ENCODE measurements around the gene TAGLN. TPM values are rescaled to one million over a fixed set of nuclear protein-coding genes. Genes with fewer than 3 reads are reported as not detected.

TAGLN gene
- polyA plus RNA-seq, 3 donors = 3.6 to 113 (median 4.0) TPM

DNA sequence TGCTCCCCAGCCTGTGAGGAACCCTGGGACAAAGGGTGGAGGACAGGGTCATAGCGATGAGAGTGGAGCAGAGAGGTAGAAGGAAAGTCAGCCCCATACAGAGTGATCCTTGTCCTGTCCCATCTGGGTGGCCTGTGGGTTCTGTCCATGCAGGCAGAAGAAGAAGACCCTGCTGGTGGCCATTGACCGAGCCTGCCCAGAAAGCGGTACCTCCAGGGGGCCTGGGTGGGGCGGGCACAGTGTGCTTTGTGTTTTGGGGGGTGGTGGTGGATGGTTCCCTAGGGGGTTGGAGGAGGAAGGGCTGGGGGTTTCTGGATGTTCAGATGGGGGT lies 12.8 kb upstream of the TAGLN start:
- H3K4me3 Mint-ChIP-seq = peak overlapping the region; percentile 62 to 78
- peak overlapping the region; percentile 60 for H3K9ac ChIP-seq (ENCODE audit: insufficient read depth, low read length, poor library complexity, severe bottlenecking)
- 100% methylated on average over 3 of the region's 4 CpGs for WGBS (ENCODE audit: insufficient coverage)
- peak overlapping the region in 6 of 7 donors; percentile 86 to 98 (median 94) for H3K27ac Mint-ChIP-seq
- DNase-seq = no peak
- H3K27ac ChIP-seq (ENCODE audit: low read depth in 1 of 2, low read length in 2 of 2) = peak overlapping the region; percentile 90 to 92
- H3K9me3 ChIP-seq (replicated peaks in 1 of 2; ENCODE audit: control insufficient read depth in 1 of 2, insufficient read depth in 1 of 2, low read length in 2 of 2) = no peaks in the 10 kb centered on the region
- H3K4me1 Mint-ChIP-seq = peaks cover 59% of the 10 kb centered on the region
- peaks cover 61 to 90% of the 10 kb centered on the region in 2 donors for H3K36me3 Mint-ChIP-seq
- H2AFZ ChIP-seq (ENCODE audit: insufficient read depth, low read depth, low read length, poor library complexity, severe bottlenecking) = no peak overlapping the region
- H3K9me3 Mint-ChIP-seq = no peaks in the 10 kb centered on the region
- H3K4me2 ChIP-seq (replicated peaks; ENCODE audit: extremely low read depth, low read length, poor library complexity, severe bottlenecking) = peak overlapping the region; percentile 69
- H3K4me1 ChIP-seq (ENCODE audit: control insufficient read depth in 1 of 2, insufficient read depth in 2 of 2, low read length in 2 of 2) = peaks cover 63 to 69% of the 10 kb centered on the region in 2 donors
- H3K27me3 Mint-ChIP-seq (ENCODE audit: low read depth in 3 of 3) = peaks cover 0 to 5% (median 2%) of the 10 kb centered on the region in 3 donors
- intact Hi-C loops (cut with micrococcal nuclease) = no loop called here
- no peaks in the 10 kb centered on the region for H3K27me3 ChIP-seq (ENCODE audit: control insufficient read depth in 2 of 2, insufficient read depth in 2 of 2, low read length in 2 of 2)
- H3K79me2 ChIP-seq (ENCODE audit: insufficient read depth, low read length) = peaks cover 18% of the 10 kb centered on the region
- peaks cover 46 to 56% of the 10 kb centered on the region in 2 donors for H3K36me3 ChIP-seq (replicated peaks in 1 of 2; ENCODE audit: control insufficient read depth in 1 of 2, insufficient read depth in 2 of 2, low read length in 2 of 2)
- TF ChIP-seq, protein P1, sequence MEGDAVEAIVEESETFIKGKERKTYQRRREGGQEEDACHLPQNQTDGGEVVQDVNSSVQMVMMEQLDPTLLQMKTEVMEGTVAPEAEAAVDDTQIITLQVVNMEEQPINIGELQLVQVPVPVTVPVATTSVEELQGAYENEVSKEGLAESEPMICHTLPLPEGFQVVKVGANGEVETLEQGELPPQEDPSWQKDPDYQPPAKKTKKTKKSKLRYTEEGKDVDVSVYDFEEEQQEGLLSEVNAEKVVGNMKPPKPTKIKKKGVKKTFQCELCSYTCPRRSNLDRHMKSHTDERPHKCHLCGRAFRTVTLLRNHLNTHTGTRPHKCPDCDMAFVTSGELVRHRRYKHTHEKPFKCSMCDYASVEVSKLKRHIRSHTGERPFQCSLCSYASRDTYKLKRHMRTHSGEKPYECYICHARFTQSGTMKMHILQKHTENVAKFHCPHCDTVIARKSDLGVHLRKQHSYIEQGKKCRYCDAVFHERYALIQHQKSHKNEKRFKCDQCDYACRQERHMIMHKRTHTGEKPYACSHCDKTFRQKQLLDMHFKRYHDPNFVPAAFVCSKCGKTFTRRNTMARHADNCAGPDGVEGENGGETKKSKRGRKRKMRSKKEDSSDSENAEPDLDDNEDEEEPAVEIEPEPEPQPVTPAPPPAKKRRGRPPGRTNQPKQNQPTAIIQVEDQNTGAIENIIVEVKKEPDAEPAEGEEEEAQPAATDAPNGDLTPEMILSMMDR (IDR thresholded peaks at IDR 0.05) = no peak
- H4K20me1 ChIP-seq (ENCODE audit: insufficient read depth, low read length) = no peaks in the 10 kb centered on the region
- peak overlapping the region in 2 of 3 experiments; percentile 4 to 69 for H3K4me3 ChIP-seq (replicated peaks in 1 of 3; ENCODE audit: low read depth in 2 of 3, low read length in 3 of 3)

DNA sequence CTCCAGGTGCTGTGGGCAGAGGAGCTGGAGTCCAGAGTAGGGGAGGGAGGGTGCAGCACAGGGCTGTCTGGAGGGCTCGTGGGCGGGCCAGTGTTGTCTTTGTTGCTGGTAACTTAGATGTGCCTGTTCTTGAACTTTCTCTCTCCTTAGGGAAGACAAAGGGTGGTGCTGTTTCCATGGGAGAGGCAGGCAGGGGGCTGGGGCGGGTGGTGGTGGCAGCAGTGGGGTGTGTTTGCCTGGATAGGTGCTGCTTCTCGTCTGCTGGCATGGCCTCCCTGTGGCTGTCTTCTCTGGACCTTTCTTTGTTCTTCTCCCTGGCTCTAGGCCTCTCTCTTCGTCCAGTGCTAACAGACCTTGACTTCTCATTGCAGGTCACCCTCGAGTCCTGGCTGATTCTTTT lies 12.2 kb upstream of the TAGLN start:
- Mint-ChIP-seq H3K4me1 (peaks cover 59% of the 10 kb centered on the region), H3K36me3 (peaks cover 64 to 91% of the 10 kb centered on the region in 2 donors), H3K4me3 (peak overlapping the region; percentile 62 to 78), H3K27ac (peak overlapping the region; percentile 17 to 98 (median 92)), H3K27me3 (ENCODE audit: low read depth in 3 of 3) (peaks cover 0 to 3% (median 2%) of the 10 kb centered on the region in 3 donors), H3K9me3 (no peaks in the 10 kb centered on the region)
- no peak overlapping the region for H2AFZ ChIP-seq (ENCODE audit: insufficient read depth, low read depth, low read length, poor library complexity, severe bottlenecking)
- peak overlapping the region in 2 of 3 experiments; percentile 4 to 69 for H3K4me3 ChIP-seq (replicated peaks in 1 of 3; ENCODE audit: low read depth in 2 of 3, low read length in 3 of 3)
- peaks cover 18% of the 10 kb centered on the region for H3K79me2 ChIP-seq (ENCODE audit: insufficient read depth, low read length)
- H3K9ac ChIP-seq (ENCODE audit: insufficient read depth, low read length, poor library complexity, severe bottlenecking) = peak overlapping the region; percentile 60
- peak overlapping the region; percentile 90 to 92 for H3K27ac ChIP-seq (ENCODE audit: low read depth in 1 of 2, low read length in 2 of 2)
- no peak for DNase-seq
- WGBS (ENCODE audit: insufficient coverage) = 81% methylated on average over 5 of the region's 6 CpGs
- TF ChIP-seq, protein P1 (IDR thresholded peaks at IDR 0.05) = no peak
- no peaks in the 10 kb centered on the region for H4K20me1 ChIP-seq (ENCODE audit: insufficient read depth, low read length)
- intact Hi-C loops (cut with micrococcal nuclease) = no loop called here
- peak overlapping the region; percentile 69 for H3K4me2 ChIP-seq (replicated peaks; ENCODE audit: extremely low read depth, low read length, poor library complexity, severe bottlenecking)
- H3K36me3 ChIP-seq (replicated peaks in 1 of 2; ENCODE audit: control insufficient read depth in 1 of 2, insufficient read depth in 2 of 2, low read length in 2 of 2) = peaks cover 48 to 56% of the 10 kb centered on the region in 2 donors
- peaks cover 60 to 65% of the 10 kb centered on the region in 2 donors for H3K4me1 ChIP-seq (ENCODE audit: control insufficient read depth in 1 of 2, insufficient read depth in 2 of 2, low read length in 2 of 2)
- no peaks in the 10 kb centered on the region for H3K9me3 ChIP-seq (replicated peaks in 1 of 2; ENCODE audit: control insufficient read depth in 1 of 2, insufficient read depth in 1 of 2, low read length in 2 of 2)
- no peaks in the 10 kb centered on the region for H3K27me3 ChIP-seq (ENCODE audit: control insufficient read depth in 2 of 2, insufficient read depth in 2 of 2, low read length in 2 of 2)

Data from CD14-positive monocyte (primary cell).